Ovary (tissue), 9 donors: Measurements from ENCODE around the gene CHST9. TPM values are rescaled to one million over a fixed set of nuclear protein-coding genes. Genes with fewer than 3 reads are reported as not detected.

Experiments
- DNase-seq, 5 donors: peaks; one replicate each; pipeline ENCODE4 v3.0.0-alpha.2; 2019 to 2020
- H3K27ac ChIP-seq, 2 donors: fragments of 200-600 bp; one replicate each; pipeline versions ENCODE4 v1.5.1 to v1.8.0; 2019 to 2022
- H3K27me3 ChIP-seq: fragments of 200-600 bp; one replicate; pipeline ENCODE4 v1.8.0; 2022
- H3K36me3 ChIP-seq: fragments of 200-600 bp; sonication (generic); one replicate; pipeline ENCODE4 v1.5.1; 2019
- H3K4me1 ChIP-seq: one replicate; pipeline ENCODE4 v1.8.1; 2013; ENCODE audit warnings: mild to moderate bottlenecking, moderate library complexity; ENCODE audit not compliant: insufficient read depth
- H3K4me3 ChIP-seq: fragments of 200-600 bp; sonication (generic); one replicate; pipeline ENCODE4 v1.5.1; 2017
- H3K9me3 ChIP-seq, 2 donors: fragments of 200-600 bp in 1 of 2; sonication (generic) in 1 of 2; one replicate each; pipeline versions ENCODE4 v1.5.1 to v1.8.1; 2013 to 2019; ENCODE audit warnings: mild to moderate bottlenecking in 1 of 2, moderate library complexity in 1 of 2
- EP300 ChIP-seq: sonication (generic); formaldehyde crosslinking; IDR thresholded peaks from one replicate; pipeline ENCODE4 v1.6.1; 2017; ENCODE audit warnings: antibody characterized with exemption
- POLR2A ChIP-seq: fragments of 450-650 bp; IDR thresholded peaks from one replicate; pipeline ENCODE4 v1.6.1; 2017; ENCODE audit warnings: antibody characterized with exemption, mild to moderate bottlenecking, moderate library complexity
- WGBS, 3 donors: extraction: QIAGEN DNeasy Blood & Tissue Kit in 1 of 3; methylation state at CpG; one replicate each; pipeline versions ENCODE4 v1.1.5 to v1.1.7; 2013 to 2017; 5-methylcytosine and 5-hydroxymethylcytosine counted together
- intact Hi-C, 4 donors: fragments of 100-400 bp; cut with DNase I; formaldehyde crosslinking; loops; one replicate each; pipeline versions ENCODE4 v1.11.0 to v1.15.1; 2022 to 2023
- polyA plus RNA-seq, 2 donors: library from polyadenylated mRNA; stranded (reverse); fragments of 200-250 nt in 1 of 2; fragments of 350-450 nt in 1 of 2; fragmentation: Illumina TruSeq in 1 of 2; extraction: RNeasy Lipid Tissue Mini Kit (QIAGEN cat#74804) in 1 of 2; gene quantifications; one replicate each; pipeline ENCODE4 v1.2.3, GENCODE V29; 2013 to 2014
- total RNA-seq, 7 donors: library from RNA; depleted of rRNA in 2 of 7; stranded (reverse); fragments of >200 nt in 2 of 7; fragmentation: NEBNext Ultra II Directional in 3 of 7; extraction: Animal tissue kit (Norgen Biotek cat#: 25700) in 3 of 7; gene quantifications; one replicate each; pipeline versions ENCODE4 v1.1.0 to v1.2.4, GENCODE V29; 2016 to 2023
- TF ChIP-seq, protein P1 (sequence below), 3 donors: fragments of 450-650 bp in 2 of 3; fragments of 200-600 bp in 1 of 3; IDR thresholded peaks; one replicate each; pipeline versions ENCODE4 v1.5.1 to v1.8.0; 2016 to 2022; ENCODE audit warnings: antibody characterized with exemption in 3 of 3, mild to moderate bottlenecking in 1 of 3
- donor health status: DM: no; HTN: no; CAD: no; lungs with moderate emphysema.
- donor health status: DM: no; HTN: no; CAD: no.
- donor health status: Bipolar disorder and iron deficiency.
- donor health status: DM: yes; HTN: yes; CAD: no.
- donor health status: DM: no; HTN: no; CAD: no.
- donor health status: DM: yes; HTN: yes; CAD: no.

The CHST9 gene
- total and polyA plus RNA-seq, 9 donors: 0.02 to 3.6 (median 0.12) TPM; not detected in 1

DNA sequence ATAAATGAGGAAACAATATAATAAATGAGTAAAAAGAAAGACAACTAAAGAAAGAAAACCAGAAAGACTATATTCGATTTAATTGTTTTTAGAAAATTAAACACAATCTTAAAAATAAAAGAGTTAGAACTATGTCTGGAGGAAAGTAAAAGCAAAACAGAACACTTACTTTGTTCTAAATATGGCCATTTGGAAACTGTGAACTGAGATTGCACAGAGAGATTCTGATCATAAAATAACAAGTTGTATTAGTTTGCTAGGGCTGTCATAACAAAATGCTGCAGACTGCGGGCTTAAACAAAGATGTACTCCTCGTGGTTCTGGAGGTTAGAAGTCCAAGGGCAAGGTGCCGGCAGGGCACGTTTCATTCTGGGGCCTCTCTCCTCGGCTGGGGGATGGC lies 191.5 kb downstream of the CHST9 start:
- Histone ChIP-seq H3K36me3 (no peaks in the 10 kb centered on the region), H3K4me1 (peaks cover 4% of the 10 kb centered on the region), H3K27me3 (no peaks in the 10 kb centered on the region), H3K4me3 (no peak overlapping the region), H3K9me3 (no peaks in the 10 kb centered on the region), H3K27ac (no peak overlapping the region)
- WGBS, 3 donors: 25 to 43% (median 42%) methylated on average over 6 of the region's 6 CpGs
- no peak for DNase-seq
- intact Hi-C loops: no loop called here
- no peak for TF ChIP-seq EP300
- TF ChIP-seq, protein P1, sequence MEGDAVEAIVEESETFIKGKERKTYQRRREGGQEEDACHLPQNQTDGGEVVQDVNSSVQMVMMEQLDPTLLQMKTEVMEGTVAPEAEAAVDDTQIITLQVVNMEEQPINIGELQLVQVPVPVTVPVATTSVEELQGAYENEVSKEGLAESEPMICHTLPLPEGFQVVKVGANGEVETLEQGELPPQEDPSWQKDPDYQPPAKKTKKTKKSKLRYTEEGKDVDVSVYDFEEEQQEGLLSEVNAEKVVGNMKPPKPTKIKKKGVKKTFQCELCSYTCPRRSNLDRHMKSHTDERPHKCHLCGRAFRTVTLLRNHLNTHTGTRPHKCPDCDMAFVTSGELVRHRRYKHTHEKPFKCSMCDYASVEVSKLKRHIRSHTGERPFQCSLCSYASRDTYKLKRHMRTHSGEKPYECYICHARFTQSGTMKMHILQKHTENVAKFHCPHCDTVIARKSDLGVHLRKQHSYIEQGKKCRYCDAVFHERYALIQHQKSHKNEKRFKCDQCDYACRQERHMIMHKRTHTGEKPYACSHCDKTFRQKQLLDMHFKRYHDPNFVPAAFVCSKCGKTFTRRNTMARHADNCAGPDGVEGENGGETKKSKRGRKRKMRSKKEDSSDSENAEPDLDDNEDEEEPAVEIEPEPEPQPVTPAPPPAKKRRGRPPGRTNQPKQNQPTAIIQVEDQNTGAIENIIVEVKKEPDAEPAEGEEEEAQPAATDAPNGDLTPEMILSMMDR (IDR thresholded peaks at IDR 0.05): no peak
- no peak for TF ChIP-seq POLR2A

DNA sequence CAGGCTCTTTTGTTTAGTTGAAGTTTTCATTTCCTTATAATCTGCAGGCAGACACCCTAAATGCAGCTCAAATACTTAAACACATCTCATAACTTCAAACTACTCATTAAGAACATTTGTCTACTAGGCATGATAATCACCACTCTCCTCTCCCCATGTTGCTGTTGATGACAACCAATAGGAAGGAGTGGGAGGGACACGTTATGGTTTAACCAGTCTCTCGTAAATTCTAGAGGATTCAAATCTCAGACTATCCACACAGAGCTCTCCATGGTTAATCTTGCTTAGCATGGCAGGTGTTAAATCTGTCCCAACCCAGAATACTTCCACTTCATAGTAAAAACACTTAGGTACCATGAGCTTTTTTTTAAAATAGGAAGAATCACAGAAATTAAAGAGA lies 192.2 kb downstream of the CHST9 start:
- no peak overlapping the region for H3K4me3 ChIP-seq
- H3K27me3 ChIP-seq: no peaks in the 10 kb centered on the region
- H3K36me3 ChIP-seq: no peaks in the 10 kb centered on the region
- 38 to 63% (median 46%) methylated on average over 2 of the region's 2 CpGs for WGBS, 3 donors
- H3K4me1 ChIP-seq: peaks cover 3% of the 10 kb centered on the region
- no peak for DNase-seq
- no peak overlapping the region for H3K27ac ChIP-seq
- TF ChIP-seq, protein P1 (IDR thresholded peaks at IDR 0.05): no peak
- no peaks in the 10 kb centered on the region for H3K9me3 ChIP-seq
- intact Hi-C loops: no loop called here

DNA sequence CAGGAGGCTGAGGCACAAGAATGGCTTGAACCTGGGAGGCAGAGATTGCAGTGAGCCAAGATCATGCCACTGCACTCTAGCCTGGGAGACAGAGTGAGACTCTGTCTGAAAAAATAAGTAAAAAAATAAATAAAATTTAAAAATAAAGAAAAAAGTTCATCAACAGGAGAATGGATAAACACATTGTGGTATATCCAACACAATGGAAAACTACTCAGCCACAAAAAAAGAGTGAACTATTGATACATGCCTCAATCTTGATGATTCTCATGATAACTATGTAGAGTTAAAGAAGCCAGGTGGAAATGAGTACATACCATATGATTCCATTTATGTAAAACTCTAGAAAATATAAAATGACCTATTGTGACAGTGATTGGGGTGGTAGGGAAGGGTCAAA lies 195.3 kb downstream of the CHST9 start:
- TF ChIP-seq, protein P1 (IDR thresholded peaks at IDR 0.05): no peak
- TF ChIP-seq POLR2A (no peak), EP300 (no peak)
- Histone ChIP-seq H3K27ac (no peak overlapping the region), H3K36me3 (no peaks in the 10 kb centered on the region), H3K27me3 (no peaks in the 10 kb centered on the region), H3K4me1 (peaks cover 1% of the 10 kb centered on the region), H3K9me3 (no peaks in the 10 kb centered on the region), H3K4me3 (no peak overlapping the region)
- no peak for DNase-seq
- intact Hi-C loops: no loop called here

DNA sequence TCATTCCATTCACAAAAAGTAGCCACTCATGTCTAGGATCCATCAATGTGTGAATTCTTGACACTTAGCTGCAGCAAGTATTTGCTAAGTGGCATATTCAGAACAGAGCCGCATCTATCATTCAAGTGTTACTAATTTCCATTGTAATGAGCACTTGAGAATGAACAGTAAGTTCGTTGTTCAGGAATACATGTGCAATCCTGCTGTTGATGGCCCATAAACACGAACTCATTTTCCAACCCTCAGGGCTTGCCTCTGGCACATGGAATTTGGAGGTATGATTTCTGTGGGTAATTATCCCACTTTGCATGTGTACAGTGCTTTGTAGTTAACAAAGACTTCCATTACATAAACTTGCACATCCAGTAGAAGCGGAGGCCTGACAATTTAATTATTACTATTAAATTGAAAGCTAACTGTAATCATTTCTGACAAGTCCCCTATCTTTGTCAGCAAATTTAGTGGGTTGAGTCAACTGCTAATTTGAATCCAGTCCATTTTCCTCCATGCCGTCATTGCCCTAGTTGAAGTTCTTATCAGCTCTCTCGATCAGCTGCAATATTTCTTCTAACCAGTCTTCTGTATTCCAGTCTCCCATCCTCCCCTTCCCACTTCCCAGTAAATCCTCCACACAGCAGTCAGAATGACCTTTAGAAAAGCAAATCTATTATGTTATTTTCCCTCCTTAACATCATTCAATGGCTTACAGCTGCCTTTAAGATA lies 203.6 kb downstream of the CHST9 start:
- TF ChIP-seq POLR2A (no peak), EP300 (no peak)
- TF ChIP-seq, protein P1 (IDR thresholded peaks at IDR 0.05): no peak
- H3K27ac ChIP-seq: no peak overlapping the region

More for the DNA sequence above, 203.6 kb downstream of the CHST9 start:
- no peaks in the 10 kb centered on the region for H3K9me3 ChIP-seq
- H3K27me3 ChIP-seq: no peaks in the 10 kb centered on the region
- WGBS, 3 donors: 58 to 68% (median 67%) methylated on average over 6 of the region's 6 CpGs
- H3K4me1 ChIP-seq: no peaks in the 10 kb centered on the region
- intact Hi-C loops: no loop called here
- no peak overlapping the region for H3K4me3 ChIP-seq
- H3K36me3 ChIP-seq: no peaks in the 10 kb centered on the region
- DNase-seq: no peak
